Subcutaneous adipose tissue (tissue), 4 donors: ENCODE data around the gene CCDC120. TPM values are rescaled to one million over a fixed set of nuclear protein-coding genes. Genes with fewer than 3 reads are reported as not detected.

Experiments
- CTCF ChIP-seq: fragments of 450-650 bp; IDR thresholded peaks from one replicate; pipeline ENCODE4 v1.5.1; 2016; ENCODE audit warnings: low read depth, mild to moderate bottlenecking, control low read depth, antibody characterized with exemption, moderate library complexity
- total RNA-seq, 4 donors: library from RNA; depleted of rRNA; stranded (reverse); fragments of >200 nt; gene quantifications; one replicate each; pipeline ENCODE4 v1.1.0, GENCODE V29; 2016

The CCDC120 gene
- total RNA-seq, 4 donors from 2014 or later = 0.44 to 3.1 (median 1.2) TPM

GRCh38 chrX:49082271-49082871 is 23.6 kb downstream of the CCDC120 start:
- no peak for TF ChIP-seq CTCF

- no peak for TF ChIP-seq CTCF
Measured at GRCh38 chrX:49089553-49089952, 30.8 kb downstream of the CCDC120 start.

- no peak for TF ChIP-seq CTCF
Measured at GRCh38 chrX:49096419-49096818, 37.6 kb downstream of the CCDC120 start.

- TF ChIP-seq CTCF = no peak
Measured at GRCh38 chrX:49100704-49101628, 42.2 kb downstream of the CCDC120 start.

GRCh38 chrX:49101629-49101984 is 42.8 kb downstream of the CCDC120 start:
- TF ChIP-seq CTCF = no peak

DNA sequence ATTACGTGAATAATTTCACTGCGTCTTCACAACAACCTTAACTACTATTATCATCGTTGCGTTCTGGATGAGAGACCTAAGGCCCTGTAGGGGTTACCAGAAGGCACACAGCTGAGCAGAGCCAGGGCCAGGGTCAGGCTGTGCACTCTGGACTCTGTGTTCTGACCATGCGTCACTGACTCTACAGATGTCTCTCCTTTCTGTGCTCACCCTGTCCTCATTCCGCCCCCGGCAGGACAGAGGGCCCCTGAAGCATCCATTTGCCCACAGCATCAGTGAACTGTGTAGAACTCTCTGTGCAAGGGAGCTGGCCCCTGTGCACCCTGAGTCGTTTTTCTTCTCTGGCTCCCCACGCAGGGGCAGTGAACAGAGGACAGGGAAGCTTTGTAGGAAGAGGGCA is 43.4 kb downstream of the CCDC120 start:
- TF ChIP-seq CTCF = no peak

GRCh38 chrX:49103637-49104036 is 44.8 kb downstream of the CCDC120 start:
- no peak for TF ChIP-seq CTCF
